Measurements from ENCODE around the gene DNAJC18. TPM values are rescaled to one million over a fixed set of nuclear protein-coding genes. Genes with fewer than 3 reads are reported as not detected.

Gene DNAJC18
- total RNA-seq, 1 experiment from 2014 or later = 9.0 TPM

- H2AFZ ChIP-seq (ENCODE audit: low read length) = no peak overlapping the region
- no peaks in the 10 kb centered on the region for H3K27me3 ChIP-seq (ENCODE audit: low read length)
- H3K4me1 ChIP-seq (ENCODE audit: low read length) = no peaks in the 10 kb centered on the region
- H3K4me3 ChIP-seq (ENCODE audit: low read length) = no peak overlapping the region
- H4K20me1 ChIP-seq (ENCODE audit: insufficient read depth, low read depth, low read length) = no peaks in the 10 kb centered on the region
- H3K27ac ChIP-seq (ENCODE audit: low read length) = no peak overlapping the region
- H3K36me3 ChIP-seq (ENCODE audit: insufficient read depth, low read length) = no peaks in the 10 kb centered on the region
- DNase-seq = no peak
- no peaks in the 10 kb centered on the region for H3K79me2 ChIP-seq (ENCODE audit: low read length)
- H3K9me2 ChIP-seq (replicated peaks; ENCODE audit: insufficient read depth, low read length) = no peaks in the 10 kb centered on the region
- H3K4me2 ChIP-seq (ENCODE audit: low read depth, low read length, poor library complexity, severe bottlenecking) = no peak overlapping the region
- H3K9ac ChIP-seq (ENCODE audit: low read length) = no peak overlapping the region
- no peaks in the 10 kb centered on the region for H3K9me3 ChIP-seq (ENCODE audit: low read length)
These were observed 29.2 kb upstream of the DNAJC18 start for GRCh38 chr5:139468421-139468931.

GRCh38 chr5:139462586-139463276 is 23.4 kb upstream of the DNAJC18 start, which contains the start of gene ECSCR:
ECSCR (minus strand) TSS chr5:139462743; CDS start chr5:139462670, 73 bp downstream.
- no peak within 1 kb of the TSS for H3K9ac ChIP-seq (ENCODE audit: low read length)
- no peaks in the 10 kb centered on the region for H3K9me2 ChIP-seq (replicated peaks; ENCODE audit: insufficient read depth, low read length)
- DNase-seq = no peak
- no peak within 1 kb of the TSS for H2AFZ ChIP-seq (ENCODE audit: low read length)
- no peaks in the 10 kb centered on the region for H3K9me3 ChIP-seq (ENCODE audit: low read length)
- no peaks in the 10 kb centered on the region for H3K27me3 ChIP-seq (ENCODE audit: low read length)
- no peak within 1 kb of the TSS for H3K4me2 ChIP-seq (ENCODE audit: low read depth, low read length, poor library complexity, severe bottlenecking)
- H3K4me3 ChIP-seq (ENCODE audit: low read length) = no peak within 1 kb of the TSS
- no peaks in the 10 kb centered on the region for H3K4me1 ChIP-seq (ENCODE audit: low read length)
- H4K20me1 ChIP-seq (ENCODE audit: insufficient read depth, low read depth, low read length) = no peaks in the 10 kb centered on the region
- H3K27ac ChIP-seq (ENCODE audit: low read length) = no peak within 1 kb of the TSS
- no peaks in the 10 kb centered on the region for H3K79me2 ChIP-seq (ENCODE audit: low read length)
- H3K36me3 ChIP-seq (ENCODE audit: insufficient read depth, low read length) = no peaks in the 10 kb centered on the region

GRCh38 chr5:139461698-139462097 is 22.4 kb upstream of the DNAJC18 start:
- Histone ChIP-seq H3K4me3 (ENCODE audit: low read length) (no peak overlapping the region), H2AFZ (ENCODE audit: low read length) (no peak overlapping the region), H4K20me1 (ENCODE audit: insufficient read depth, low read depth, low read length) (no peaks in the 10 kb centered on the region), H3K9me3 (ENCODE audit: low read length) (no peaks in the 10 kb centered on the region), H3K79me2 (ENCODE audit: low read length) (no peaks in the 10 kb centered on the region), H3K4me1 (ENCODE audit: low read length) (no peaks in the 10 kb centered on the region), H3K9me2 (replicated peaks; ENCODE audit: insufficient read depth, low read length) (no peaks in the 10 kb centered on the region), H3K4me2 (ENCODE audit: low read depth, low read length, poor library complexity, severe bottlenecking) (no peak overlapping the region), H3K36me3 (ENCODE audit: insufficient read depth, low read length) (no peaks in the 10 kb centered on the region), H3K27me3 (ENCODE audit: low read length) (no peaks in the 10 kb centered on the region), H3K9ac (ENCODE audit: low read length) (no peak overlapping the region), H3K27ac (ENCODE audit: low read length) (no peak overlapping the region)
- no peak for DNase-seq

- Histone ChIP-seq H3K4me1 (ENCODE audit: low read length) (no peaks in the 10 kb centered on the region), H3K4me2 (ENCODE audit: low read depth, low read length, poor library complexity, severe bottlenecking) (no peak overlapping the region), H3K9ac (ENCODE audit: low read length) (no peak overlapping the region), H3K9me3 (ENCODE audit: low read length) (no peaks in the 10 kb centered on the region), H3K79me2 (ENCODE audit: low read length) (no peaks in the 10 kb centered on the region), H3K36me3 (ENCODE audit: insufficient read depth, low read length) (no peaks in the 10 kb centered on the region), H3K27ac (ENCODE audit: low read length) (no peak overlapping the region), H3K9me2 (replicated peaks; ENCODE audit: insufficient read depth, low read length) (no peaks in the 10 kb centered on the region), H3K4me3 (ENCODE audit: low read length) (no peak overlapping the region), H2AFZ (ENCODE audit: low read length) (no peak overlapping the region), H4K20me1 (ENCODE audit: insufficient read depth, low read depth, low read length) (no peaks in the 10 kb centered on the region), H3K27me3 (ENCODE audit: low read length) (no peaks in the 10 kb centered on the region)
- no peak for DNase-seq
These were observed 21.9 kb upstream of the DNAJC18 start for GRCh38 chr5:139461176-139461575.

- Histone ChIP-seq H2AFZ (ENCODE audit: low read length) (no peak overlapping the region), H3K27ac (ENCODE audit: low read length) (no peak overlapping the region), H3K9ac (ENCODE audit: low read length) (no peak overlapping the region), H3K9me3 (ENCODE audit: low read length) (no peaks in the 10 kb centered on the region), H3K9me2 (replicated peaks; ENCODE audit: insufficient read depth, low read length) (no peaks in the 10 kb centered on the region), H3K27me3 (ENCODE audit: low read length) (no peaks in the 10 kb centered on the region), H3K36me3 (ENCODE audit: insufficient read depth, low read length) (no peaks in the 10 kb centered on the region), H4K20me1 (ENCODE audit: insufficient read depth, low read depth, low read length) (no peaks in the 10 kb centered on the region), H3K4me1 (ENCODE audit: low read length) (no peaks in the 10 kb centered on the region), H3K4me2 (ENCODE audit: low read depth, low read length, poor library complexity, severe bottlenecking) (no peak overlapping the region), H3K4me3 (ENCODE audit: low read length) (no peak overlapping the region), H3K79me2 (ENCODE audit: low read length) (no peaks in the 10 kb centered on the region)
- no peak for DNase-seq
These were observed 21.1 kb upstream of the DNAJC18 start for GRCh38 chr5:139460455-139460854.

- H3K27me3 ChIP-seq (ENCODE audit: low read length) = no peaks in the 10 kb centered on the region
- H4K20me1 ChIP-seq (ENCODE audit: insufficient read depth, low read depth, low read length) = no peaks in the 10 kb centered on the region
- H2AFZ ChIP-seq (ENCODE audit: low read length) = no peak overlapping the region
- H3K9me2 ChIP-seq (replicated peaks; ENCODE audit: insufficient read depth, low read length) = no peaks in the 10 kb centered on the region
- no peaks in the 10 kb centered on the region for H3K4me1 ChIP-seq (ENCODE audit: low read length)
- no peak overlapping the region for H3K4me3 ChIP-seq (ENCODE audit: low read length)
- no peaks in the 10 kb centered on the region for H3K9me3 ChIP-seq (ENCODE audit: low read length)
- H3K9ac ChIP-seq (ENCODE audit: low read length) = no peak overlapping the region
- no peak overlapping the region for H3K4me2 ChIP-seq (ENCODE audit: low read depth, low read length, poor library complexity, severe bottlenecking)
- H3K27ac ChIP-seq (ENCODE audit: low read length) = no peak overlapping the region
- H3K79me2 ChIP-seq (ENCODE audit: low read length) = no peaks in the 10 kb centered on the region
- DNase-seq = no peak
- no peaks in the 10 kb centered on the region for H3K36me3 ChIP-seq (ENCODE audit: insufficient read depth, low read length)
These were observed 20.2 kb upstream of the DNAJC18 start for GRCh38 chr5:139459451-139459934.

- Histone ChIP-seq H3K9ac (ENCODE audit: low read length) (no peak overlapping the region), H3K4me1 (ENCODE audit: low read length) (no peaks in the 10 kb centered on the region), H3K9me3 (ENCODE audit: low read length) (no peaks in the 10 kb centered on the region), H3K36me3 (ENCODE audit: insufficient read depth, low read length) (no peaks in the 10 kb centered on the region), H2AFZ (ENCODE audit: low read length) (no peak overlapping the region), H3K9me2 (replicated peaks; ENCODE audit: insufficient read depth, low read length) (no peaks in the 10 kb centered on the region), H3K4me3 (ENCODE audit: low read length) (no peak overlapping the region), H4K20me1 (ENCODE audit: insufficient read depth, low read depth, low read length) (no peaks in the 10 kb centered on the region), H3K27ac (ENCODE audit: low read length) (no peak overlapping the region), H3K79me2 (ENCODE audit: low read length) (no peaks in the 10 kb centered on the region), H3K27me3 (ENCODE audit: low read length) (no peaks in the 10 kb centered on the region), H3K4me2 (ENCODE audit: low read depth, low read length, poor library complexity, severe bottlenecking) (no peak overlapping the region)
- DNase-seq = no peak
These were observed 19.5 kb upstream of the DNAJC18 start for GRCh38 chr5:139458580-139459407.

GRCh38 chr5:139457653-139458306 is 18.5 kb upstream of the DNAJC18 start:
- Histone ChIP-seq H3K27me3 (ENCODE audit: low read length) (no peaks in the 10 kb centered on the region), H3K9ac (ENCODE audit: low read length) (no peak overlapping the region), H3K79me2 (ENCODE audit: low read length) (no peaks in the 10 kb centered on the region), H3K9me3 (ENCODE audit: low read length) (no peaks in the 10 kb centered on the region), H3K27ac (ENCODE audit: low read length) (no peak overlapping the region), H3K4me2 (ENCODE audit: low read depth, low read length, poor library complexity, severe bottlenecking) (no peak overlapping the region), H4K20me1 (ENCODE audit: insufficient read depth, low read depth, low read length) (no peaks in the 10 kb centered on the region), H3K36me3 (ENCODE audit: insufficient read depth, low read length) (no peaks in the 10 kb centered on the region), H3K4me3 (ENCODE audit: low read length) (no peak overlapping the region), H2AFZ (ENCODE audit: low read length) (no peak overlapping the region), H3K9me2 (replicated peaks; ENCODE audit: insufficient read depth, low read length) (no peaks in the 10 kb centered on the region), H3K4me1 (ENCODE audit: low read length) (no peaks in the 10 kb centered on the region)
- DNase-seq = no peak
